PC-3 (cell line): Measurements from ENCODE around the gene AMY2A.
"Not testable (repeated sequence)": the region's sequence is repeated elsewhere in the genome, so short reads cannot be mapped to it uniquely, and the experiment has no call there.

Source experiments
- CTCF ChIP-seq: fragments of 300-600 bp; sonication (generic); conservative IDR thresholded peaks from 2 replicates; pipeline ENCODE4 v1.5.1; 2017; ENCODE audit warnings: antibody characterized with exemption, low read depth, mild to moderate bottlenecking, low read length
- EZH2 ChIP-seq: fragments of 300-600 bp; sonication (generic); IDR thresholded peaks from one replicate; pipeline ENCODE4 v1.6.1; 2017; ENCODE audit warnings: antibody characterized with exemption, mild to moderate bottlenecking, low read length; ENCODE audit not compliant: unreplicated experiment
- EZH2phosphoT487 ChIP-seq: fragments of 300-600 bp; sonication (generic); IDR thresholded peaks from 2 replicates; pipeline ENCODE4 v1.6.1; 2018; ENCODE audit warnings: mild to moderate bottlenecking, antibody characterized with exemption, low read length, borderline replicate concordance

GRCh38 chr1:103650305-103650704 lies 33.1 kb downstream of the AMY2A start:
- not testable (repeated sequence) for TF ChIP-seq CTCF, EZH2, EZH2phosphoT487
